BE2C (cell line): Measurements from ENCODE around the gene MED13.

Experiments used
- DNase-seq: peaks from one replicate; pipeline ENCODE4 v3.0.0-alpha.2; 2020
- H3K27me3 ChIP-seq: fragments of 250-450 bp; sonication (Bioruptor Pico); 2 replicates; pipeline ENCODE4 v1.5.1; 2020; ENCODE audit warnings: mild to moderate bottlenecking
- H3K36me3 ChIP-seq: fragments of 250-450 bp; sonication (Bioruptor Pico); 2 replicates; pipeline ENCODE4 v1.5.1; 2020; ENCODE audit warnings: mild to moderate bottlenecking
- H3K4me1 ChIP-seq: fragments of 250-450 bp; sonication (Bioruptor Pico); 2 replicates; pipeline ENCODE4 v1.5.1; 2020
- H3K4me3 ChIP-seq: 2 replicates; pipeline ENCODE4 v1.5.1; 2011; ENCODE audit warnings: low read depth, low read length
- H3K9me3 ChIP-seq: fragments of 250-450 bp; sonication (Bioruptor Pico); 2 replicates; pipeline ENCODE4 v1.5.1; 2020
- CTCF ChIP-seq: IDR thresholded peaks from 2 replicates; pipeline ENCODE4 v1.5.1; 2012; ENCODE audit warnings: mild to moderate bottlenecking, low read depth, low read length

The MED13 gene

GRCh38 chr17:62109378-62109902 is 44.4 kb upstream of the MED13 start:
- Histone ChIP-seq H3K4me3 (no peak overlapping the region), H3K9me3 (no peaks in the 10 kb centered on the region), H3K27me3 (no peaks in the 10 kb centered on the region), H3K4me1 (peaks cover 6% of the 10 kb centered on the region), H3K36me3 (no peaks in the 10 kb centered on the region)
- peak; percentile 87 for DNase-seq
- peak; percentile 97 for TF ChIP-seq CTCF

GRCh38 chr17:62105861-62106260 is 40.8 kb upstream of the MED13 start:
- no peak for TF ChIP-seq CTCF
- no peaks in the 10 kb centered on the region for H3K9me3 ChIP-seq
- H3K4me3 ChIP-seq: no peak overlapping the region
- DNase-seq: no peak
- peaks cover 6% of the 10 kb centered on the region for H3K4me1 ChIP-seq
- no peaks in the 10 kb centered on the region for H3K27me3 ChIP-seq
- H3K36me3 ChIP-seq: no peaks in the 10 kb centered on the region

- Histone ChIP-seq H3K4me3 (no peak overlapping the region), H3K27me3 (no peaks in the 10 kb centered on the region), H3K36me3 (no peaks in the 10 kb centered on the region), H3K4me1 (peaks cover 6% of the 10 kb centered on the region), H3K9me3 (no peaks in the 10 kb centered on the region)
- TF ChIP-seq CTCF: no peak
- DNase-seq: no peak
Measured at GRCh38 chr17:62105357-62105756, 40.3 kb upstream of the MED13 start.

- no peak for TF ChIP-seq CTCF
- no peak for DNase-seq
Measured at GRCh38 chr17:62101515-62101914, 36.4 kb upstream of the MED13 start.

GRCh38 chr17:62101090-62101489 is 36.0 kb upstream of the MED13 start:
- Histone ChIP-seq H3K4me3 (no peak overlapping the region), H3K27me3 (no peaks in the 10 kb centered on the region), H3K4me1 (0 out of 2 replicates have a peak, but pooled peaks cover 2% of the 10 kb centered on the region), H3K9me3 (no peaks in the 10 kb centered on the region), H3K36me3 (no peaks in the 10 kb centered on the region)
- DNase-seq: no peak
- TF ChIP-seq CTCF: no peak

More at GRCh38 chr17:62101515-62101914, 36.4 kb upstream of the MED13 start:
- Histone ChIP-seq H3K36me3 (no peaks in the 10 kb centered on the region), H3K9me3 (no peaks in the 10 kb centered on the region), H3K4me3 (no peak overlapping the region), H3K27me3 (no peaks in the 10 kb centered on the region), H3K4me1 (0 out of 2 replicates have a peak, but pooled peaks cover 2% of the 10 kb centered on the region)

- no peaks in the 10 kb centered on the region for H3K36me3 ChIP-seq
- no peak for TF ChIP-seq CTCF
- DNase-seq: no peak
- H3K27me3 ChIP-seq: no peaks in the 10 kb centered on the region
- no peak overlapping the region for H3K4me3 ChIP-seq
- H3K9me3 ChIP-seq: no peaks in the 10 kb centered on the region
- H3K4me1 ChIP-seq: no peaks in the 10 kb centered on the region
Measured at GRCh38 chr17:62100055-62100454, 35.0 kb upstream of the MED13 start.
